Stimulated activated CD4-positive, alpha-beta T cell treated with anti-CD3 and anti-CD28 coated beads, Interleukin-1b, Interleukin-23, amount 100 ng/mL, for 24 hours (primary cell): ENCODE results near the gene FGA.

Experiments used
- DNase-seq, 4 experiments: peaks; one replicate each; pipeline ENCODE4 v3.0.0-alpha.2; 2020; ENCODE audit warnings: low read depth in 4 of 4, low spot score in 1 of 4

FGA gene

DNA sequence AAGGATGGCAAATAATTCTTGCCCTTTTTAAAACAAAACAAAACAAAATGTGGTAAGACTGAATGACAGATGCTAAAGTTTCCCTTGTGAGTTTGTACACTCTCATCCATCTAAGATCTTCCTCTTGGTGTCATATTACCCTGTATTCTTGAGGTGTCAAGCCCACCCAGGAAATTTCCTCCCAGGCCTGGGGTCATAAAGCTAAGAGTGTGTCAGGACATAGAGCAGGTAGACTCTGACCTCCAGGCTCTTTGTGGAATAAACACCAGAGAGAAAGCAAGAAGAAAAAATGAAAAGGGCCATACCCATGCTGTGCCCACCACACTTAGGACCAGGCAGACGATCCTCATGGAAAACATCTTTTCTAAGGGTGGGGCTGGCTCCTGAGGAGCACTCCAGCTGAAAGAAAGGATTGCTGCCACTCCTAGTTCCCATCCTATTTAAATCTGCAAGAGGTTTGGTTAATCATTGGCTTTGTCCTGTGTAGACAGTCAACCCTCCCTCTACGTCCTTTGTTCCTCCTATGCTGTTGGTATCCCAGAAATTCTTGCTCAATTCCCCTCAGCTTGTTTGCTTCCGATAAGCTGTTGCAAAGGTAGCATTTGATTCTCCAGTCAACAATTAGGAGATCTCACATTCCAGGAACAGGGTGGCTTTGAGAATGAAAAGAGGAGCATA is at the start of gene FGA:
Gene FGA (minus strand): TSS at position 414 of the 678 bp plus-strand sequence. CDS start 55 bp downstream, at position 359.
- DNase-seq = no peak

GRCh38 chr4:154634058-154634457 is 43.5 kb upstream of the FGA start:
- no peak for DNase-seq

- DNase-seq = no peak
Observed at GRCh38 chr4:154631828-154632227, 41.3 kb upstream of the FGA start.

DNA sequence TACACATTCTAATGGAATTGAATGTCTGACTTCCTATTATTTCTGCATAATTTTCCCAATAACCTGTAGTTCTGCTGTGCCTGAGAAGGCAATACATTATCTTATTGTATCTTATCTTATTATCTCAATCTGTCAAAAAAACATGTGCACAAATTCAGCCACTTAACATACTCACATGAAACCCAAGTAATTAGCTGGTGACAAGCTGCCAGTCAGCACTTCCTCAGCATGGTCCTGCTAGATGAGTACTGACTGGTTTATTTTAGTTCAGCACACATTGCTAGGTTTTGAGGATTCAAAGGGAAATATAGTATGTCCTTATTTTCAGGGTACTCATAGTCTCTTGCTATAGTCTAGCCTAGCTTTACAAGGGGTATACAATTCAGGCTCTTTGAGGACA is 39.8 kb upstream of the FGA start:
- no peak for DNase-seq

- peak; percentile 15 to 57 (median 24) for DNase-seq
Observed at GRCh38 chr4:154626793-154627484, 36.4 kb upstream of the FGA start.

DNA sequence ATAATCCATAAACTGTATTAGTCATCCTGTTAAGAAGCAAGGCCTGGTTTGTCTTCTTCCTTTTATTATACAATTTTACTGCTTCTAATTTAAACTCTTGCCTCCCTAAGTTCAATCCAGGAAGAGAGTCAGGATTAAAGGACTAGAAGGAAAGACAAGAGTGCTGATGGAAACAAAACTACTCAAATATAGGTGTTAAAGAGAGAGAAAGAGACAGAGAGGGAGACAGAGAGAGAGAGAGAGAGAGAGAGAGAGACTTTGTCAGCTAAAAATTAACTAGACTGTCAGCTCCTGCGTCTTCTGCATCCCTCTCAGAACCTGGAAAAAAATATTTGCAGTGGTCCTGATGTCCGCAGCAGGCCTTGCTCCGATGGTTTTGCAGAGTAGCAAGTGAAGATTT is 35.4 kb upstream of the FGA start:
- DNase-seq = no peak

GRCh38 chr4:154623995-154624394 is 33.5 kb upstream of the FGA start:
- no peak for DNase-seq

- DNase-seq = no peak
Observed at GRCh38 chr4:154623436-154623835, 32.9 kb upstream of the FGA start.

DNA sequence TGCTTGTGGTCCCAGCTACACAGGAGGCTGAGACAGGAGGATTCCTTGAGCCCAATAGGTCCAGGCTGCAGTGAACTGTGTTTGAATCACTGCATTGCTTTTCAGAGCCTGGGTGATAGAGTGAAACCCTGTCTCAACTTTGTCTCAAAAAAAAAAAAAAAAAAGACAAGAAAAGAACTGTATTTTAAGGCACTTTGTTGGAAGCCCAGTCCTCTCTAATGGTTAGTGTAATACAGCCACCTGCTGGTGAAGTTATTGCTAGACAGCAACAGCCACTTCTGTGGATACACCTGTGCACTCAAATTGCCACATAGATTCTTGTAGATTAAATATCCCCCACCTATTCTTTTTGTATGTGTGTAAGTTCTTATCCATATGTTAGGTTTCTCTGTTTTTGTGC is 32.1 kb upstream of the FGA start:
- no peak for DNase-seq

DNA sequence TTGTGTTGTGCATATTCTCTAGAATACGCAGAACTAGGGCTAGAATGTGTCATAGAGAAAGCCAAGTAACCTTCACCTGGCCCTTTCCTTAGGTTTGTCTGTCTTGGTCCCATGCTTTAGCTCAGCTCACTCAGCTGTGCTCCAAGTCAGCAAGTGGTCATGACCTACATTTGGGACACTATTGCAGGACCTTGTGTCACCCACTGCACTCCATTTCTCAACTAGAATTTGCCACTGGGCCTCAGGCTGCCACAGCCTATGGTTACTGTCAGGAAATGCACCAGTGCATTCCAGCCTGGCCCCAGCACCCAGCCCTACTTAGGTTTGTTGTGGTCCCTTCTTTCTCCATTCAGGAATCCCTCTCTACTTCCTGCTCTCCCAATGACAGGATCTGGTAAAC is 29.6 kb upstream of the FGA start:
- no peak for DNase-seq

DNA sequence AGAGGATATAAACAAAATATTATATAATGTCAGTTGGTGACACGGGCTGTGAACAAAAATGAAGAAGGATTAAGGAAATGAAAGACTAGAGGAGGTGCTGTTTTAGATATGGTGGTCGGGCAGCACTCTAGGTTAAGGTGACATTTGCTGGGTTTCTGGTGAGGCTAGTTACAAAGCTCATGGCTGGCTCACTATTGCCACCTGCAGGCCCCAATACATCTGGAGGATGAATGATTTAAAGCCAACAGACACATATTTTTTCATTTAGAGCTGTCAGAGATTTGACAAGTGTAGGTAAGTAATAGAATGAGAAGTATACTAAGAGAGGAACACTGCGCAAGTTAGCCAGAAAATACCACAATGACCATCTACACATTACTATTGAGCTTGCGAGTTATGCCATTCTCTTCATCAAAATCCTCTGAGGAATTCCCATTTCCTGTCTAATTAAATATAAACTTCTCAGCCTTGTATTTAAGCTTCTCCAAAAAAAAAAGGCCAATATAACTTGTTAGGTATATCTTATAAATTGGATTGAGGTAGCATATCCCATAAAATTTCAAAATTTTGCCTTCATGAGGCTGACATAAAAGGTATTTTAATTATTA is 28.3 kb upstream of the FGA start:
- DNase-seq = peak in 3 of 4 experiments; percentile 14 to 25 (median 19)

- no peak for DNase-seq
Observed at GRCh38 chr4:154617820-154618317, 27.3 kb upstream of the FGA start.

DNA sequence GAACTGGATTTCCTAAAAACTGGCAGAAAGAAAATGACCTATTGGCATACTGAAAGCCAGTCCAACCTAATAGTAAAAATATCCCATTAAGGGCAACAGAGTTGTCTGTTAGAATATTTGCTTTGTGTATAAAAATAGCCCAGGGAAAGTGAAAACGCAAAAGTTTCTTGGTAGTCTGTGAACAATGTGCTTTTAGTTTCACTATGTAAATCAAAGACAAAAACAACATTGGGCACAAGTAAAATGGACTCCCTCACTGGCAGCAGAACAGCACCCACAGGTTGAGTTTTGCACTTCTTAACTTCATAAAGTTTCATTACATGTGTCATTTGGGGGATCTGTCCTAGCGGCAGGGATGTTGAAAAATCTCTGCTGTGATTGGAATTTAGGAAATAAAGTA is 26.2 kb upstream of the FGA start:
- no peak for DNase-seq

GRCh38 chr4:154616287-154616686 is 25.7 kb upstream of the FGA start:
- no peak for DNase-seq

DNA sequence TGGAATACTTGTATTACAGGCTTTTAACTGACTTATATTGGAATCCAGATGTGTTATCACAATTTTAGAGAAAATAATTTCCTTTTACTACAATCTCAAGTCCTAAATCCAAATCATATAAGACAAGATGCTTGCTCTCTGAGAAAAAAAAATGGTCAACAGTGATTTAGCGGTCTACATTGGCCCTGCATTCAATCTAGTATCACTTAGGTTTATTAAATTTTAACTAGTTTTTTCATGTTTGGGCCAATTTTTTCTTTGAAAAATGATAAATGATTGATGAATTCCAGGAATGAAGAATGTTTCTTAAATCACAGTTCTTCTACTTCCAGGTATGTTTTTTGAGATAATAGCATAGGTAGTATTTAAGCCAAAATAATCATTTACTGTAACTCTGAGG is 24.7 kb upstream of the FGA start:
- no peak for DNase-seq

DNA sequence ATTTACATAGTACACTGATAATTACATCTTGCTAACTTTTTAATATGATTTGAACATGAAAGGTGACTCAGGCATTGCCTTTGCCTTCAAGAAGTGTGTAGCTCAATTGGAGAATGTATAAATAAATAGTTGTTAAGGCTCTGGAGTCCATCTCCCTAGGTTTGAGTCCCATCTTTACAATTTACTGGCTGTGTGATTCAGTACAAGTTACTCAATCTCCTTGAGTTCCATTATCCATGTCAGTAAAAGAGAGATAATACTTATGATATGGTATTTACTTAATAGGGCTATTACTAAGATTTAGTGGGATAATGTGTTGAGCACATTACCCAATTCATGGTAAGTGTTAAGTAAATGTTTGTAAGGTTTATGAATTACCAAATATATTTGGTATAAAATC is 23.8 kb upstream of the FGA start:
- DNase-seq = no peak

GRCh38 chr4:154612472-154613414 is 22.2 kb upstream of the FGA start, which contains the start of gene FGG:
TSS of gene FGG (minus strand) at chr4:154612656. CDS start at chr4:154612609, 47 bp downstream.
- DNase-seq = no peak

GRCh38 chr4:154611833-154612232 is 21.3 kb upstream of the FGA start:
- no peak for DNase-seq

- DNase-seq = no peak
Observed at GRCh38 chr4:154610582-154610981, 20.0 kb upstream of the FGA start.

DNA sequence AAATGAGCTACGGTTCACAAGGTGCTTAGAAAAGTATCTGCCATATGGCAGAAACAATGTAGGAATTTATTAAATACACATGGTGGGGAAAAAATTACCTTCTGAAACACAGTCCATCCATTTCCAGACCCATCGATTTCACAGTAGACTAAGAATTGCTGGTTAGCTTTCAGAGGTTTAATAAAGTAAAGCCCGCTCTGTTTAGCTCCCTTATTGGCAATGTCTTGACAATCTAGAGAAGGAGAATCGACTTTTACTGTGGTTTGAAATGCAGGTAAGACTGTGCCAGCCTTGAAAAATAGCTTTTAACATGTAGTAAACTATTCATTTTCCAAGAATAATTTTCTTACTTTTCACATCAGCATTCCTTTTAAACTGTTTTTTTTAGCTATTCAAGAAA is 19.0 kb upstream of the FGA start:
- no peak for DNase-seq
